HFF-Myc (cell line): Measurements from ENCODE around the gene ECT2L.

Source experiments
- DNase-seq: peaks from one replicate; pipeline ENCODE4 v3.0.0-alpha.2; 2011; ENCODE audit warnings: low read depth; ENCODE audit errors: extremely low read depth
- H3K4me3 ChIP-seq: replicated peaks from 2 replicates; pipeline ENCODE4 v1.5.1; 2011; ENCODE audit warnings: low read depth, mild to moderate bottlenecking, control low read depth, low read length
- TF ChIP-seq, protein P1 (sequence below): IDR thresholded peaks from 2 replicates; pipeline ENCODE4 v1.5.1; 2012; ENCODE audit warnings: mild to moderate bottlenecking, low read depth, low read length, control low read depth; ENCODE audit errors: missing control alignments

The ECT2L gene

GRCh38 chr6:138832182-138832581 is 36.3 kb downstream of the ECT2L start:
- H3K4me3 ChIP-seq, result no peak overlapping the region
- DNase-seq, result no peak
- TF ChIP-seq, protein P1, sequence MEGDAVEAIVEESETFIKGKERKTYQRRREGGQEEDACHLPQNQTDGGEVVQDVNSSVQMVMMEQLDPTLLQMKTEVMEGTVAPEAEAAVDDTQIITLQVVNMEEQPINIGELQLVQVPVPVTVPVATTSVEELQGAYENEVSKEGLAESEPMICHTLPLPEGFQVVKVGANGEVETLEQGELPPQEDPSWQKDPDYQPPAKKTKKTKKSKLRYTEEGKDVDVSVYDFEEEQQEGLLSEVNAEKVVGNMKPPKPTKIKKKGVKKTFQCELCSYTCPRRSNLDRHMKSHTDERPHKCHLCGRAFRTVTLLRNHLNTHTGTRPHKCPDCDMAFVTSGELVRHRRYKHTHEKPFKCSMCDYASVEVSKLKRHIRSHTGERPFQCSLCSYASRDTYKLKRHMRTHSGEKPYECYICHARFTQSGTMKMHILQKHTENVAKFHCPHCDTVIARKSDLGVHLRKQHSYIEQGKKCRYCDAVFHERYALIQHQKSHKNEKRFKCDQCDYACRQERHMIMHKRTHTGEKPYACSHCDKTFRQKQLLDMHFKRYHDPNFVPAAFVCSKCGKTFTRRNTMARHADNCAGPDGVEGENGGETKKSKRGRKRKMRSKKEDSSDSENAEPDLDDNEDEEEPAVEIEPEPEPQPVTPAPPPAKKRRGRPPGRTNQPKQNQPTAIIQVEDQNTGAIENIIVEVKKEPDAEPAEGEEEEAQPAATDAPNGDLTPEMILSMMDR, result no peak

- DNase-seq, result no peak
- no peak overlapping the region for H3K4me3 ChIP-seq
- TF ChIP-seq, protein P1, result no peak
Measured at GRCh38 chr6:138833816-138834539, 38.1 kb downstream of the ECT2L start.

GRCh38 chr6:138837246-138837645 is 41.4 kb downstream of the ECT2L start:
- no peak overlapping the region for H3K4me3 ChIP-seq
- DNase-seq, result no peak
- TF ChIP-seq, protein P1, result no peak

DNA sequence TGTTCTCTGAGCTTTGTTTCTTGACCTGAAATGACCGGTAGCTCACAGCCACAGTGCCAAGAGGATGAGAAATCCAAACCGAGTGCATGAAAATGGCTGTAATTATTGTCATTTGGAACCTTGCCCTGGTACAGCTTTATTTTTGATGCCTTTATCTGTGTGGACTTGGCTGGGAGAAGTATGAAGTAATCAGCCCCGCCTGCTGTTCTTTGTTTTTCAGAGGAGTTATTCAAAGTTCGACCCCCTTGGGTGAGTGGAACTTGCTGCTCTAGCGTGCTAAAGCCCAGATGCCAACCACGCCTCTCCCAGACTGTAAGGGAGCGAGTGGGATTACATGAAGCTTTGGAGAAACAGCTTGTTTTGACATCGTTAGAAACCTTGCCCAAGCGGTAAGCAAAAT is 48.3 kb downstream of the ECT2L start:
- no peak for DNase-seq
- no peak overlapping the region for H3K4me3 ChIP-seq
- TF ChIP-seq, protein P1, result no peak

DNA sequence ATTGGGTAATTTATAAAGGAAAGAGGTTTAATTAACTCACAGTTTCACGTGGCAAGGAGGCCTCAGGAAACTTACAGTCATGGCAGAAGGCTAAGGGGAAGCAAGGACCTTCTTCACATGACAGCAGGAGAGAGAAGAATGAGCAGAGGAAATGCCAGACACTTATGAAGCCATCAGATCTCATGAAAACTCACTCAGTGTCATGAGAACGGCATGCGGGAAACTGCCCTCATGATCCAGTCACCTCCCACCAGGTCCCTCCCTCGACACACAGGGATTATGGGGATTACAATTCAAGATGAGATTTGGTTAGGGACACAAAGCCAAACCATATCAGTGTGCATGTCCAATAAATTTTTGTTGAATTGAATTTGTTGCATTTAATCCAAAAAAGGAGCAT is 52.0 kb downstream of the ECT2L start:
- H3K4me3 ChIP-seq, result no peak overlapping the region
- TF ChIP-seq, protein P1, result no peak
- DNase-seq, result no peak

DNA sequence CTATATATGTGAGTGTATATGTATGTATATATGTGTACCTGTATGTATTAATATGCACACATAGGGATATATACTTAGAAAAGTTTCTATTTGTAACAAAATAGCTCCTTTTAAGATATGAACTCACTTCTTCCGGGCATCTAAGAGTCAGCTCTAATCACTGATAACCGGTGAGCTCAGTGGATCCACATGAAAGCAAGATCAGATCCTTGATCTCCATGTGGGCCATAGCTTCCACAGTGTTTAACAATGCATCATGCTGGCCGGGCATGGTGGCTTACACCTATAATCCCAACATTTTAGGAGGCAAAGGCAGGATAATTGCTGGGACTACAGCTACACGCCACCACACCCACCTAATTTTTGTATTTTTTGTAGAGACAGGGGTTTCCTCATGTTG is 52.6 kb downstream of the ECT2L start:
- DNase-seq, result no peak
- H3K4me3 ChIP-seq, result no peak overlapping the region
- TF ChIP-seq, protein P1, result no peak

- no peak for DNase-seq
- no peak overlapping the region for H3K4me3 ChIP-seq
- TF ChIP-seq, protein P1, result no peak
Measured at GRCh38 chr6:138849791-138850190, 53.9 kb downstream of the ECT2L start.
